MM.1S (cell line): ENCODE results near the gene WDR43.
A peak's percentile ranks its signal among the peaks of the same experiment; 100 is the strongest.

Experiments
- DNase-seq: peaks from one replicate; pipeline ENCODE4 v3.0.0-alpha.2; 2015
- H2AFZ ChIP-seq: fragments of 300-600 bp; sonication (generic); 2 replicates; pipeline ENCODE4 v1.6.0; 2016; ENCODE audit warnings: antibody characterized with exemption, low read length
- H3F3A ChIP-seq: fragments of 300-600 bp; sonication (generic); 2 replicates; pipeline ENCODE4 v1.6.1; 2016; ENCODE audit warnings: mild to moderate bottlenecking, antibody characterized with exemption, low read length, moderate library complexity, mixed read lengths; ENCODE audit not compliant: insufficient read depth
- H3K27ac ChIP-seq: fragments of 300-600 bp; sonication (generic); 2 replicates; pipeline ENCODE4 v1.5.1; 2016; ENCODE audit warnings: mild to moderate bottlenecking, low read length
- H3K27me3 ChIP-seq: fragments of 300-600 bp; sonication (generic); replicated peaks from 2 replicates; pipeline ENCODE4 v1.6.0; 2016; ENCODE audit warnings: low read length; ENCODE audit not compliant: insufficient read depth
- H3K36me3 ChIP-seq: fragments of 300-600 bp; sonication (generic); replicated peaks from 2 replicates; pipeline ENCODE4 v1.6.1; 2016; ENCODE audit warnings: mild to moderate bottlenecking, low read length, mixed read lengths; ENCODE audit not compliant: insufficient read depth
- H3K4me1 ChIP-seq: fragments of 300-600 bp; sonication (generic); 2 replicates; pipeline ENCODE4 v1.6.1; 2016; ENCODE audit warnings: low read length, mixed read lengths
- H3K4me2 ChIP-seq: fragments of 300-600 bp; sonication (generic); 2 replicates; pipeline ENCODE4 v1.6.0; 2016; ENCODE audit warnings: low read depth, low read length
- H3K4me3 ChIP-seq: fragments of 300-600 bp; sonication (generic); 2 replicates; pipeline ENCODE4 v1.5.1; 2016; ENCODE audit warnings: low read length, mixed read lengths
- H3K79me2 ChIP-seq: fragments of 300-600 bp; sonication (generic); 2 replicates; pipeline ENCODE4 v1.6.1; 2016; ENCODE audit warnings: mixed run types, low read length, mixed read lengths
- H3K9ac ChIP-seq: fragments of 300-600 bp; sonication (generic); 2 replicates; pipeline ENCODE4 v1.6.1; 2016; ENCODE audit warnings: low read length, mixed read lengths
- H3K9me2 ChIP-seq: fragments of 300-600 bp; sonication (generic); replicated peaks from 2 replicates; pipeline ENCODE4 v1.6.1; 2016; ENCODE audit warnings: mild to moderate bottlenecking, low read length, mixed read lengths; ENCODE audit not compliant: insufficient read depth
- H3K9me3 ChIP-seq: fragments of 300-600 bp; sonication (generic); replicated peaks from 2 replicates; pipeline ENCODE4 v1.6.1; 2016; ENCODE audit warnings: mild to moderate bottlenecking, low read length, mixed read lengths; ENCODE audit not compliant: insufficient read depth
- H4K20me1 ChIP-seq: fragments of 300-600 bp; sonication (generic); 2 replicates; pipeline ENCODE4 v1.6.1; 2016; ENCODE audit warnings: mild to moderate bottlenecking, low read length, moderate library complexity, mixed read lengths; ENCODE audit not compliant: insufficient read depth
- CTCF ChIP-seq: fragments of 300-600 bp; sonication (generic); IDR thresholded peaks from 2 replicates; pipeline ENCODE4 v1.5.1; 2016; ENCODE audit warnings: antibody characterized with exemption, low read length, mixed read lengths
- EZH2 ChIP-seq: fragments of 300-600 bp; sonication (generic); optimal IDR thresholded peaks from 2 replicates; pipeline ENCODE3; 2017; ENCODE audit warnings: low read depth, mild to moderate bottlenecking, antibody characterized with exemption, low read length, mixed read lengths
- EZH2phosphoT487 ChIP-seq: fragments of 300-600 bp; sonication (generic); IDR thresholded peaks from 2 replicates; pipeline ENCODE4 v1.6.1; 2018; ENCODE audit warnings: antibody characterized with exemption, low read length

WDR43 gene

GRCh38 chr2:28895189-28895893 is 874 bp downstream of the WDR43 start:
- H2AFZ ChIP-seq, result no peak overlapping the region
- no peak for TF ChIP-seq CTCF
- peaks cover 60% of the 10 kb centered on the region for H3K79me2 ChIP-seq
- peaks cover 18% of the 10 kb centered on the region for H3K4me1 ChIP-seq
- peak overlapping the region; percentile 60; the same call in 1 of the 2 replicates for H3K27ac ChIP-seq
- no peaks in the 10 kb centered on the region for H3K27me3 ChIP-seq
- peak overlapping the region; percentile 92 for H3K4me3 ChIP-seq
- no peaks in the 10 kb centered on the region for H3K9me3 ChIP-seq
- H3K36me3 ChIP-seq, result no peaks in the 10 kb centered on the region
- H3F3A ChIP-seq, result peaks cover 5% of the 10 kb centered on the region; the same call in 1 of the 2 replicates
- no peaks in the 10 kb centered on the region for H3K9me2 ChIP-seq
- peak overlapping the region; percentile 97 for H3K9ac ChIP-seq
- peak overlapping the region; percentile 75 for H3K4me2 ChIP-seq
- H4K20me1 ChIP-seq, result peaks cover 46% of the 10 kb centered on the region
- peak; percentile 38 for DNase-seq

GRCh38 chr2:28896906-28897305 is 2.4 kb downstream of the WDR43 start:
- Histone ChIP-seq H3K4me2 (peak overlapping the region; percentile 75), H3K4me3 (no peak overlapping the region), H3K27ac (no peak overlapping the region), H3K36me3 (no peaks in the 10 kb centered on the region; the same call in 1 of the 2 replicates), H2AFZ (no peak overlapping the region), H3K79me2 (peaks cover 75% of the 10 kb centered on the region), H4K20me1 (peaks cover 62% of the 10 kb centered on the region), H3K9ac (no peak overlapping the region), H3K4me1 (peaks cover 18% of the 10 kb centered on the region), H3K27me3 (no peaks in the 10 kb centered on the region), H3K9me2 (no peaks in the 10 kb centered on the region), H3K9me3 (no peaks in the 10 kb centered on the region), H3F3A (peaks cover 5% of the 10 kb centered on the region; the same call in 1 of the 2 replicates)
- no peak for TF ChIP-seq CTCF
- TF ChIP-seq EZH2, result no peak
- TF ChIP-seq EZH2phosphoT487, result no peak
- DNase-seq, result no peak

- no peak overlapping the region for H3K9ac ChIP-seq
- H3K36me3 ChIP-seq, result no peaks in the 10 kb centered on the region; the same call in 1 of the 2 replicates
- no peaks in the 10 kb centered on the region for H3K9me2 ChIP-seq
- no peaks in the 10 kb centered on the region for H3K27me3 ChIP-seq
- peaks cover 5% of the 10 kb centered on the region; the same call in 1 of the 2 replicates for H3F3A ChIP-seq
- peaks cover 18% of the 10 kb centered on the region for H3K4me1 ChIP-seq
- peaks cover 73% of the 10 kb centered on the region for H4K20me1 ChIP-seq
- DNase-seq, result no peak
- H2AFZ ChIP-seq, result no peak overlapping the region
- no peak overlapping the region for H3K27ac ChIP-seq
- no peak for TF ChIP-seq EZH2phosphoT487
- no peak for TF ChIP-seq EZH2
- no peak for TF ChIP-seq CTCF
- H3K79me2 ChIP-seq, result peaks cover 87% of the 10 kb centered on the region
- H3K4me2 ChIP-seq, result peak overlapping the region; percentile 75; the same call in 1 of the 2 replicates
- H3K4me3 ChIP-seq, result 0 out of 2 replicates have a peak overlapping the region, but pooled peaks have one; percentile 13
- H3K9me3 ChIP-seq, result no peaks in the 10 kb centered on the region
Observed at GRCh38 chr2:28898048-28898447, 3.6 kb downstream of the WDR43 start.
